Endothelial cell (in vitro differentiated cells): Measurements from ENCODE around the gene PPP1R3A. TPM values are rescaled to one million over a fixed set of nuclear protein-coding genes. Genes with fewer than 3 reads are reported as not detected.

Experiments used
- DNase-seq: peaks from one replicate; pipeline ENCODE4 v3.0.0; 2021; ENCODE audit warnings: low spot score
- H3K27ac Mint-ChIP-seq: one replicate; pipeline ENCODE4 v1.8.0; 2021; ENCODE audit warnings: mixed read lengths, inconsistent platforms; ENCODE audit not compliant: unreplicated experiment
- H3K27me3 Mint-ChIP-seq: one replicate; pipeline ENCODE4 v1.8.0; 2021; ENCODE audit warnings: mild to moderate bottlenecking, moderate library complexity, mixed read lengths, inconsistent platforms; ENCODE audit not compliant: unreplicated experiment
- H3K36me3 Mint-ChIP-seq: one replicate; pipeline ENCODE4 v1.8.0; 2021; ENCODE audit warnings: mild to moderate bottlenecking, low read depth, mixed read lengths, inconsistent platforms; ENCODE audit not compliant: unreplicated experiment
- H3K4me1 Mint-ChIP-seq: one replicate; pipeline ENCODE4 v1.8.0; 2021; ENCODE audit warnings: mild to moderate bottlenecking, mixed read lengths, inconsistent platforms; ENCODE audit not compliant: unreplicated experiment
- H3K4me3 Mint-ChIP-seq: one replicate; pipeline ENCODE4 v1.8.0; 2021; ENCODE audit warnings: mild to moderate bottlenecking, mixed read lengths, inconsistent platforms; ENCODE audit not compliant: unreplicated experiment
- H3K9me3 Mint-ChIP-seq: one replicate; pipeline ENCODE4 v1.8.0; 2021; ENCODE audit warnings: mixed read lengths, inconsistent platforms; ENCODE audit not compliant: unreplicated experiment
- total RNA-seq: library from RNA; stranded (reverse); fragmentation: NEBNext Ultra II Directional; extraction: Animal tissue kit (Norgen Biotek cat#: 25700); gene quantifications from one replicate; pipeline ENCODE4 v1.2.1, GENCODE V29; 2021; ENCODE audit not compliant: unreplicated experiment
- TF ChIP-seq, protein P1 (sequence below): fragments of 200-600 bp; sonication (generic); IDR thresholded peaks from one replicate; pipeline ENCODE4 v1.5.0; 2021; ENCODE audit warnings: antibody characterized with exemption; ENCODE audit not compliant: unreplicated experiment

PPP1R3A gene
- total RNA-seq, 1 donor from 2014 or later, result not detected

DNA sequence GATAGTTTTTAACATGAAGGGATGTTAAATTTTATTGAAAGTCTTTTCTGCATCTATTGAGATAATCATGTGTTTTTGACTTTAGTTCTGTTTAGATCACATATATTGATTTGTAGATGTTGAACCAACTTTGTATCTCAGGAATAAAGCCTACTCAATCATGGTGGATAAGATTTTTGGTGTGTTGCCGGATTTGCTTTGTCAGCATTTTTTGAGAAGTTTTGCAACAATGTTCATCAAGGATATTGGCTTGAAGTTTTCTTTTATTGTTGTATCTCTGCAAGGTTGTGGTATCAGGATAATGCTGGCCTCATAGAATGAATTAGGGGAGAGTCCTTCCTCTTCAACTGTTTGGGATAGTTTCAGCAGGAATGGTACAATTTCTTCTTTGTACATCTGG is 9.3 kb upstream of the PPP1R3A start:
- peaks cover 2% of the 10 kb centered on the region for H3K27me3 Mint-ChIP-seq

DNA sequence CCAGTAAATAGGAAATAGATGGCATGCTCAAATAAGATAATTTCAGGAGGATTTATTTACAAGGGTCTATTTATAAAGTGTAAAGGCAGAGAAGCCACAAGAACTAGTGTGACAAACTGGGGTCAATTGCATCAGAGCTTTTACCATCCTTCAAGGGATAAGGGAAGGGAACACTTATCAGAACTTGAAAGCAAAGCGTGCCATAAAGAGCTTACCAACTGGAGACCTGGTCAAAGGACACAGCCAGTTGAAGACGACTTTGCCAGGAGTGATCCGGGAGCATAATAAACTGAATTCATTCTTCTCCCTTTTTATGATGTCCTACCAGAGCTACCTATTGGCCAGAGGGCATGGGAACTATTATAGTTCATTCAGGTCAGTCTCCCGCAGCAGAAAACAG is 3.2 kb upstream of the PPP1R3A start:
- H3K36me3 Mint-ChIP-seq, result no peaks in the 10 kb centered on the region
- no peak overlapping the region for H3K27ac Mint-ChIP-seq
- DNase-seq, result no peak
- no peaks in the 10 kb centered on the region for H3K4me1 Mint-ChIP-seq
- TF ChIP-seq, protein P1, sequence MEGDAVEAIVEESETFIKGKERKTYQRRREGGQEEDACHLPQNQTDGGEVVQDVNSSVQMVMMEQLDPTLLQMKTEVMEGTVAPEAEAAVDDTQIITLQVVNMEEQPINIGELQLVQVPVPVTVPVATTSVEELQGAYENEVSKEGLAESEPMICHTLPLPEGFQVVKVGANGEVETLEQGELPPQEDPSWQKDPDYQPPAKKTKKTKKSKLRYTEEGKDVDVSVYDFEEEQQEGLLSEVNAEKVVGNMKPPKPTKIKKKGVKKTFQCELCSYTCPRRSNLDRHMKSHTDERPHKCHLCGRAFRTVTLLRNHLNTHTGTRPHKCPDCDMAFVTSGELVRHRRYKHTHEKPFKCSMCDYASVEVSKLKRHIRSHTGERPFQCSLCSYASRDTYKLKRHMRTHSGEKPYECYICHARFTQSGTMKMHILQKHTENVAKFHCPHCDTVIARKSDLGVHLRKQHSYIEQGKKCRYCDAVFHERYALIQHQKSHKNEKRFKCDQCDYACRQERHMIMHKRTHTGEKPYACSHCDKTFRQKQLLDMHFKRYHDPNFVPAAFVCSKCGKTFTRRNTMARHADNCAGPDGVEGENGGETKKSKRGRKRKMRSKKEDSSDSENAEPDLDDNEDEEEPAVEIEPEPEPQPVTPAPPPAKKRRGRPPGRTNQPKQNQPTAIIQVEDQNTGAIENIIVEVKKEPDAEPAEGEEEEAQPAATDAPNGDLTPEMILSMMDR, result no peak
- no peaks in the 10 kb centered on the region for H3K27me3 Mint-ChIP-seq
- no peak overlapping the region for H3K4me3 Mint-ChIP-seq
- H3K9me3 Mint-ChIP-seq, result no peaks in the 10 kb centered on the region

More for the DNA sequence above, 9.3 kb upstream of the PPP1R3A start:
- Mint-ChIP-seq H3K4me1 (no peaks in the 10 kb centered on the region), H3K27ac (no peak overlapping the region), H3K4me3 (no peak overlapping the region), H3K36me3 (peaks cover 2% of the 10 kb centered on the region), H3K9me3 (peaks cover 3% of the 10 kb centered on the region)
- no peak for DNase-seq
- TF ChIP-seq, protein P1, result no peak

DNA sequence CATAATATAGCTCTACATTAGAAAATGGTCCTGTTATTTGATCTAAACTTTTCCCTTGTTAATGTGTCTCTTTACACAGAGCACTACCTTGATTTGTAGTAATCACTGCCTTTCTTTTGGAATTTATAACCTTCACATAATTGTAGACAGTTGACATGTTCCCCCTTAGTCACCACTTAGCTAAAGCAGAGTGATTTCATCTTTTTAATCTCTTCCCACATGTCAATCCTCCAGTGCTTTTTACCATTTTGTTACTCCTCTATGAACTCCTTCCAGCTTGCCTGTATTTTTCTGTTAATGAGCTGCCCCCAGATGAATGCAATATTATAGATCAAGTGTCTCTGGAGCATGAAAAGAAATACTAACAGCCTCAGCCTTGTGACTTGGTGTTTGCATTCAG is 2.6 kb upstream of the PPP1R3A start:
- TF ChIP-seq, protein P1, result no peak
- Mint-ChIP-seq H3K27ac (no peak overlapping the region), H3K4me1 (no peaks in the 10 kb centered on the region), H3K4me3 (no peak overlapping the region), H3K27me3 (no peaks in the 10 kb centered on the region), H3K9me3 (no peaks in the 10 kb centered on the region), H3K36me3 (no peaks in the 10 kb centered on the region)
- no peak for DNase-seq

DNA sequence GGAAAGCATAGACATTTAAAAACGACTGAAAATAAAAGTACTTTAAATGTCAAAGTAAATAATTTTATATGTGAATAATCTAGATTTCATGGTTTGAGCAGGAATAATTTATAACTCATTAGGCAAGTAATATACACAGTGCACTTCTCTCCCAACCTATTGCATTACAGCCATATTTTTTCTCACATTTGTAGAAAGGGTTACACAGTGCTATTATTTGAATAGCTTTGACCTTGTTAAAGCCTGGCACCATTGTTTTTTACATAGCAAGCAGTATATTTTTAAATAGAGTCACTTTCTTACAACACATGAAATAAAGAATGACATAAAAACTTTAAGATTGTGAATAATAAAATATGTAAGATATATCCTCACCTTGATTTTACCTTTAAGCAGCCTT is 969 bp downstream of the PPP1R3A start:
- no peaks in the 10 kb centered on the region for H3K9me3 Mint-ChIP-seq
- no peak overlapping the region for H3K27ac Mint-ChIP-seq
- H3K4me3 Mint-ChIP-seq, result no peak overlapping the region
- H3K27me3 Mint-ChIP-seq, result no peaks in the 10 kb centered on the region
- no peak for DNase-seq
- no peaks in the 10 kb centered on the region for H3K4me1 Mint-ChIP-seq
- TF ChIP-seq, protein P1, result no peak
- no peaks in the 10 kb centered on the region for H3K36me3 Mint-ChIP-seq

DNA sequence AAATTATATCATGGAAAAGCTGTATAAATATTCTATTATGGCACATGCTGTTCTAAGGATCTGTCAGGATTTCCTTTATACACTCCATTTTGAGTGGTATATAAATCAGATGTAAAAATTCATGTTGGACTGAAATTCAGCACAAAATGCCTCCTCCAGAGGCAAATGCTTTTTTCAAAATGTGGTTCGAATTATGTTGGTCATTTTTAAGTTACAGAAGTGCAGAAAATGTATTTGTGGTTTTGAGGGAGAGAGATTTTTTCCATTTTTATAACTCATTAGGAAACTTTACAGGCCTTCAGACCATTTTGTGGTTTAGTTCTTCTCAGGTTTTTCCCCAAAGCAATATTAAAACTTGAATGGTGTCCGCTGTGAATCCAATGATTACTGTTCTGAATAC is 2.9 kb downstream of the PPP1R3A start:
- H3K27me3 Mint-ChIP-seq, result no peaks in the 10 kb centered on the region
- H3K4me3 Mint-ChIP-seq, result no peak overlapping the region
- no peaks in the 10 kb centered on the region for H3K4me1 Mint-ChIP-seq
- no peaks in the 10 kb centered on the region for H3K9me3 Mint-ChIP-seq
- DNase-seq, result no peak
- no peak overlapping the region for H3K27ac Mint-ChIP-seq
- TF ChIP-seq, protein P1, result no peak
- no peaks in the 10 kb centered on the region for H3K36me3 Mint-ChIP-seq
